ENCODE data around the gene FAM169A.
"Not testable (repeated sequence)": the region's sequence is repeated elsewhere in the genome, so short reads cannot be mapped to it uniquely, and the experiment has no call there.

FAM169A gene

GRCh38 chr5:74869414-74869813 lies 3.2 kb upstream of the FAM169A start:
- DNase-seq = not testable (repeated sequence)

- no peak for DNase-seq
These were observed 492 bp upstream of the FAM169A start for GRCh38 chr5:74866596-74867162.

- no peak for DNase-seq
These were observed 857 bp downstream of the FAM169A start for GRCh38 chr5:74865256-74865803.

GRCh38 chr5:74864823-74865222 lies 1.4 kb downstream of the FAM169A start:
- no peak for DNase-seq

- no peak for DNase-seq
These were observed 2.5 kb downstream of the FAM169A start for GRCh38 chr5:74863726-74864125.

- no peak for DNase-seq
These were observed 4.0 kb downstream of the FAM169A start for GRCh38 chr5:74862221-74862620.

- not testable (repeated sequence) for DNase-seq
These were observed 9.2 kb downstream of the FAM169A start for GRCh38 chr5:74856975-74857374.

- DNase-seq = no peak
These were observed 12.9 kb downstream of the FAM169A start for GRCh38 chr5:74853256-74853655.

GRCh38 chr5:74851684-74852353 lies 14.4 kb downstream of the FAM169A start:
- no peak for DNase-seq

GRCh38 chr5:74850789-74851425 lies 15.3 kb downstream of the FAM169A start:
- DNase-seq = no peak

GRCh38 chr5:74850030-74850429 lies 16.2 kb downstream of the FAM169A start:
- DNase-seq = no peak

GRCh38 chr5:74848553-74849025 lies 17.6 kb downstream of the FAM169A start:
- DNase-seq = no peak

GRCh38 chr5:74839229-74839628 lies 27.0 kb downstream of the FAM169A start:
- DNase-seq = no peak

- no peak for DNase-seq
These were observed 27.9 kb downstream of the FAM169A start for GRCh38 chr5:74838262-74838661.

GRCh38 chr5:74837115-74837514 lies 29.1 kb downstream of the FAM169A start:
- no peak for DNase-seq

GRCh38 chr5:74833537-74834266 lies 32.5 kb downstream of the FAM169A start:
- no peak for DNase-seq

GRCh38 chr5:74829413-74829812 lies 36.8 kb downstream of the FAM169A start:
- no peak for DNase-seq

GRCh38 chr5:74822288-74822687 lies 43.9 kb downstream of the FAM169A start:
- DNase-seq = no peak

- no peak for DNase-seq
These were observed 49.3 kb downstream of the FAM169A start for GRCh38 chr5:74816875-74817274.

- DNase-seq = no peak
These were observed 55.3 kb downstream of the FAM169A start for GRCh38 chr5:74810915-74811314.

- no peak for DNase-seq
These were observed 64.2 kb downstream of the FAM169A start for GRCh38 chr5:74801941-74802340.

- no peak for DNase-seq
These were observed 65.0 kb downstream of the FAM169A start for GRCh38 chr5:74801197-74801596.
